Prostate gland (tissue), 2 donors: ENCODE data around the gene NFATC4. TPM values are rescaled to one million over a fixed set of nuclear protein-coding genes. Genes with fewer than 3 reads are reported as not detected.
"Not testable (repeated sequence)": the region's sequence is repeated elsewhere in the genome, so short reads cannot be mapped to it uniquely, and the experiment has no call there.

Experiments used
- DNase-seq: peaks from one replicate; pipeline ENCODE4 v3.0.0-alpha.2; 2019; ENCODE audit warnings: low spot score
- H3K27ac ChIP-seq, 2 donors: fragments of 200-600 bp; sonication (generic); 2 replicates each; pipeline ENCODE4 v1.5.1; 2017 to 2019
- H3K27me3 ChIP-seq: fragments of 200-600 bp; sonication (generic); replicated peaks from 2 replicates; pipeline ENCODE4 v1.5.1; 2019; ENCODE audit not compliant: insufficient read depth
- H3K36me3 ChIP-seq, 2 donors: fragments of 200-600 bp; sonication (generic); 1 replicate in 1 of 2; 2 replicates in 1 of 2; pipeline versions ENCODE4 v1.5.1 to v1.8.1; 2017 to 2019
- H3K4me1 ChIP-seq: fragments of 200-600 bp; sonication (generic); replicated peaks from 2 replicates; pipeline ENCODE4 v1.5.1; 2019
- H3K4me3 ChIP-seq, 2 donors: fragments of 200-600 bp; sonication (generic); 2 replicates each; pipeline ENCODE4 v1.5.1; 2017 to 2019
- H3K9me3 ChIP-seq: fragments of 200-600 bp; sonication (generic); 2 replicates; pipeline ENCODE4 v1.5.1; 2017
- CTCF ChIP-seq, 4 experiments: fragments of 200-600 bp in 2 of 4; fragments of 450-650 bp in 2 of 4; sonication (generic) in 2 of 4; IDR thresholded peaks; 1 replicate in 3 of 4; 2 replicates in 1 of 4; pipeline ENCODE4 v1.5.1; 2016 to 2019; ENCODE audit warnings: antibody characterized with exemption in 4 of 4, mild to moderate bottlenecking in 2 of 4, moderate library complexity in 2 of 4
- POLR2A ChIP-seq: fragments of 450-650 bp; IDR thresholded peaks from one replicate; pipeline ENCODE4 v1.6.1; 2016; ENCODE audit warnings: antibody characterized with exemption, mild to moderate bottlenecking
- POLR2AphosphoS5 ChIP-seq: sonication (generic); formaldehyde crosslinking; IDR thresholded peaks from one replicate; pipeline ENCODE4 v1.6.1; 2017; ENCODE audit warnings: antibody characterized with exemption
- WGBS: methylation state at CpG from one replicate; pipeline ENCODE4 v1.1.5; 2018; 5-methylcytosine and 5-hydroxymethylcytosine counted together
- intact Hi-C: fragments of 100-400 bp; cut with DNase I; formaldehyde crosslinking; loops from one replicate; pipeline ENCODE4 v1.14.2; 2022
- total RNA-seq, 2 donors: library from RNA; depleted of rRNA; stranded (reverse); fragments of >200 nt; gene quantifications; one replicate each; pipeline ENCODE4 v1.1.0, GENCODE V29; 2016

Gene NFATC4
- total RNA-seq, 2 donors from 2014 or later = 6.3 to 41.1 TPM

GRCh38 chr14:24325041-24325530 lies 42.9 kb upstream of the NFATC4 start:
- H3K27ac ChIP-seq = no peak overlapping the region
- H3K4me1 ChIP-seq = no peaks in the 10 kb centered on the region
- TF ChIP-seq POLR2AphosphoS5 (no peak), CTCF (IDR thresholded peaks at IDR 0.05) (no peak), POLR2A (no peak)
- no peaks in the 10 kb centered on the region for H3K9me3 ChIP-seq
- DNase-seq = no peak
- no peaks in the 10 kb centered on the region for H3K36me3 ChIP-seq
- intact Hi-C loops = no loop called here
- WGBS = 87% methylated on average over 5 of the region's 5 CpGs
- no peaks in the 10 kb centered on the region for H3K27me3 ChIP-seq
- no peak overlapping the region for H3K4me3 ChIP-seq

- H3K9me3 ChIP-seq = no peaks in the 10 kb centered on the region
- H3K36me3 ChIP-seq = no peaks in the 10 kb centered on the region
- H3K4me1 ChIP-seq = no peaks in the 10 kb centered on the region
- no peak overlapping the region for H3K27ac ChIP-seq
- TF ChIP-seq POLR2A = no peak
- TF ChIP-seq POLR2AphosphoS5 = no peak
- TF ChIP-seq CTCF (IDR thresholded peaks at IDR 0.05) = no peak
- H3K27me3 ChIP-seq = no peaks in the 10 kb centered on the region
- 77% methylated on average over 9 of the region's 9 CpGs for WGBS
- no peak overlapping the region for H3K4me3 ChIP-seq
- intact Hi-C loops = no loop called here
- DNase-seq = no peak
Measured at GRCh38 chr14:24325963-24326362, 42.0 kb upstream of the NFATC4 start.

- WGBS = 95% methylated on average over 2 of the region's 2 CpGs
- no peak for TF ChIP-seq CTCF (IDR thresholded peaks at IDR 0.05)
- TF ChIP-seq POLR2AphosphoS5 = no peak
- no peak for TF ChIP-seq POLR2A
- peaks cover under 1% of the 10 kb centered on the region for H3K4me1 ChIP-seq
- no peaks in the 10 kb centered on the region for H3K9me3 ChIP-seq
- no peak overlapping the region for H3K4me3 ChIP-seq
- no peaks in the 10 kb centered on the region for H3K27me3 ChIP-seq
- H3K36me3 ChIP-seq = no peaks in the 10 kb centered on the region
- intact Hi-C loops = no loop called here
- no peak overlapping the region for H3K27ac ChIP-seq
- no peak for DNase-seq
Measured at GRCh38 chr14:24327303-24327702, 40.7 kb upstream of the NFATC4 start.

- H3K4me1 ChIP-seq, intact Hi-C loops, H3K36me3 ChIP-seq, H3K27ac ChIP-seq, H3K9me3 ChIP-seq, H3K4me3 ChIP-seq, H3K27me3 ChIP-seq: not testable (repeated sequence)
- peak; percentile 36 for DNase-seq
- TF ChIP-seq POLR2AphosphoS5 (peak; percentile 11), CTCF (IDR thresholded peaks at IDR 0.05) (peak in 3 of 4 experiments; percentile 45 to 79 (median 72))
- WGBS = 1% methylated on average over 9 of the region's 9 CpGs
Measured at GRCh38 chr14:24327914-24328313, 40.1 kb upstream of the NFATC4 start.

- DNase-seq = no peak
- Histone ChIP-seq H3K27me3 (no peaks in the 10 kb centered on the region), H3K27ac (no peak overlapping the region), H3K4me1 (peaks cover 5% of the 10 kb centered on the region), H3K4me3 (no peak overlapping the region), H3K9me3 (no peaks in the 10 kb centered on the region), H3K36me3 (no peaks in the 10 kb centered on the region)
- WGBS = 88% methylated on average over 12 of the region's 12 CpGs
- intact Hi-C loops = no loop called here
- TF ChIP-seq POLR2AphosphoS5 = no peak
- no peak for TF ChIP-seq POLR2A
- TF ChIP-seq CTCF (IDR thresholded peaks at IDR 0.05) = no peak
Measured at GRCh38 chr14:24329073-24329663, 38.8 kb upstream of the NFATC4 start.
